Duodenal mucosa (tissue), 2 donors: ENCODE measurements around the gene PSAPL1.

Experiments used
- H3K27ac ChIP-seq: one replicate; pipeline ENCODE4 v1.7.0; 2013; ENCODE audit warnings: low read depth, low read length
- H3K27me3 ChIP-seq, 2 donors: one replicate each; pipeline ENCODE4 v1.7.0; 2013; ENCODE audit warnings: low read length in 2 of 2, control low read depth in 1 of 2; ENCODE audit not compliant: insufficient read depth in 2 of 2, control insufficient read depth in 1 of 2
- H3K36me3 ChIP-seq, 2 donors: one replicate each; pipeline ENCODE4 v1.7.0; 2013; ENCODE audit warnings: low read length in 2 of 2, control low read depth in 1 of 2; ENCODE audit not compliant: insufficient read depth in 2 of 2, control insufficient read depth in 1 of 2
- H3K4me1 ChIP-seq, 2 donors: one replicate each; pipeline ENCODE4 v1.7.0; 2013; ENCODE audit warnings: low read length in 2 of 2, control low read depth in 1 of 2; ENCODE audit not compliant: insufficient read depth in 2 of 2, control insufficient read depth in 1 of 2
- H3K4me3 ChIP-seq, 2 donors: one replicate each; pipeline ENCODE4 v1.7.0; 2013; ENCODE audit warnings: low read length in 2 of 2, low read depth in 1 of 2
- H3K9ac ChIP-seq, 2 donors: one replicate each; pipeline ENCODE4 v1.7.0; 2013; ENCODE audit warnings: low read length in 2 of 2, low read depth in 1 of 2
- H3K9me3 ChIP-seq, 2 donors: one replicate each; pipeline ENCODE4 v1.7.0; 2013; ENCODE audit warnings: low read length in 2 of 2, control low read depth in 1 of 2; ENCODE audit not compliant: control insufficient read depth in 1 of 2

PSAPL1 gene

GRCh38 chr4:7448036-7448435 lies 13.3 kb upstream of the PSAPL1 start:
- no peaks in the 10 kb centered on the region for H3K4me1 ChIP-seq
- no peak overlapping the region for H3K4me3 ChIP-seq
- H3K27ac ChIP-seq: no peak overlapping the region
- no peaks in the 10 kb centered on the region for H3K36me3 ChIP-seq
- no peaks in the 10 kb centered on the region for H3K9me3 ChIP-seq
- H3K27me3 ChIP-seq: peaks cover 0 to 5% of the 10 kb centered on the region in 2 donors
- H3K9ac ChIP-seq: no peak overlapping the region

- Histone ChIP-seq H3K4me1 (no peaks in the 10 kb centered on the region), H3K27ac (no peak overlapping the region), H3K9me3 (no peaks in the 10 kb centered on the region), H3K9ac (no peak overlapping the region), H3K27me3 (peaks cover 0 to 5% of the 10 kb centered on the region in 2 donors), H3K36me3 (no peaks in the 10 kb centered on the region), H3K4me3 (no peak overlapping the region)
Observed at GRCh38 chr4:7447236-7447635, 12.5 kb upstream of the PSAPL1 start.

DNA sequence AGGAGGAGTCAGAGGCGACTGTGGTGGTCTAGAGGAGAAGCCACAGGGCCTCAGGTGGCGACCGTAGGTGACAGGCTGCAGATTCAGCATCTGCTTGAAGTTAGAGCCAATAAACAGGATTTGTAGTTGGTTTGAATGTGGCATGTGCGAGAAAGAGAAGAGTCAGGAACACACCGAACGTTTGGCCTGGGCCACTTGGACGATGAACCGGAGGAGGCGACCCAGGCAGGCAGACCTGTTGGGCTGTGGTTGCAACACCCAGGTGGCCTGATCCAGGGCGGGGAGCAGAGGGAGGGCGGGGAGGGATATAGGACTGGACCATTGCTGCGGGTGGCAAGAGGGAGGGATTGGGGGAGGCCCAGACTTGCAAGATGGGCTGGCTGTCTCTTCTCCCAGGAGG lies 10.0 kb upstream of the PSAPL1 start:
- H3K4me1 ChIP-seq: no peaks in the 10 kb centered on the region
- no peak overlapping the region for H3K9ac ChIP-seq
- H3K4me3 ChIP-seq: no peak overlapping the region
- H3K27me3 ChIP-seq: peaks cover 0 to 5% of the 10 kb centered on the region in 2 donors
- no peak overlapping the region for H3K27ac ChIP-seq
- H3K36me3 ChIP-seq: no peaks in the 10 kb centered on the region
- no peaks in the 10 kb centered on the region for H3K9me3 ChIP-seq

DNA sequence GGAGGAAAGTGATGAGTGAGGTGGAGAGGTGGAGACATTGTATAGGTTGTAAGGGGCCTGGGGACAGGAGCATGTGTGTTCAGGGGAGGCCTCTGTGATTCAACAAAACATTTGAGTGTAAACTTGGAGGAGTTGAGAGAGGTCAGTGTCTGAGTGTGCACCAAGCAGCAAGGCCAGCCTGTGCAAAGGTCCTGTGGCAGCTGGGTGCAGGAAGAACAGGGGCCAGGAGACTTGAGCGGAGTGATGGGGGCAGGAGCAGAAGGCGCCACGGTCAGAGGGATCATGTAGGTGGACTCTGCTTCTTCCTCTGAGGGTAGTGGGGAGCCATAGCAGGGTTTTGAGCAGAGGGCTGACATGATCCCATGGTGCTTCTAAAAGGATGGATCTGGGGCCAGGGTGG lies 9.6 kb upstream of the PSAPL1 start:
- no peak overlapping the region for H3K9ac ChIP-seq
- H3K27ac ChIP-seq: no peak overlapping the region
- no peaks in the 10 kb centered on the region for H3K36me3 ChIP-seq
- no peak overlapping the region for H3K4me3 ChIP-seq
- no peaks in the 10 kb centered on the region for H3K9me3 ChIP-seq
- no peaks in the 10 kb centered on the region for H3K4me1 ChIP-seq
- peaks cover 0 to 5% of the 10 kb centered on the region in 2 donors for H3K27me3 ChIP-seq

GRCh38 chr4:7442574-7443162 lies 7.9 kb upstream of the PSAPL1 start:
- Histone ChIP-seq H3K4me1 (no peaks in the 10 kb centered on the region), H3K9ac (no peak overlapping the region), H3K36me3 (no peaks in the 10 kb centered on the region), H3K27me3 (peaks cover 0 to 5% of the 10 kb centered on the region in 2 donors), H3K4me3 (no peak overlapping the region), H3K9me3 (no peaks in the 10 kb centered on the region), H3K27ac (no peak overlapping the region)

- H3K27ac ChIP-seq: no peak overlapping the region
- H3K9ac ChIP-seq: no peak overlapping the region
- no peaks in the 10 kb centered on the region for H3K9me3 ChIP-seq
- no peaks in the 10 kb centered on the region for H3K4me1 ChIP-seq
- no peaks in the 10 kb centered on the region for H3K36me3 ChIP-seq
- H3K27me3 ChIP-seq: peaks cover 0 to 5% of the 10 kb centered on the region in 2 donors
- H3K4me3 ChIP-seq: no peak overlapping the region
Observed at GRCh38 chr4:7441201-7441600, 6.5 kb upstream of the PSAPL1 start.

GRCh38 chr4:7439699-7440098 lies 5.0 kb upstream of the PSAPL1 start:
- H3K4me1 ChIP-seq: peaks cover 0 to 5% of the 10 kb centered on the region in 2 donors

GRCh38 chr4:7436256-7436655 lies 1.5 kb upstream of the PSAPL1 start:
- H3K27ac ChIP-seq: no peak overlapping the region

More at GRCh38 chr4:7439699-7440098, 5.0 kb upstream of the PSAPL1 start:
- no peaks in the 10 kb centered on the region for H3K27me3 ChIP-seq
- no peaks in the 10 kb centered on the region for H3K9me3 ChIP-seq
- no peak overlapping the region for H3K9ac ChIP-seq
- H3K4me3 ChIP-seq: no peak overlapping the region
- H3K27ac ChIP-seq: no peak overlapping the region
- no peaks in the 10 kb centered on the region for H3K36me3 ChIP-seq

GRCh38 chr4:7435471-7436061 lies 836 bp upstream of the PSAPL1 start:
- H3K27ac ChIP-seq: no peak overlapping the region

More at GRCh38 chr4:7436256-7436655, 1.5 kb upstream of the PSAPL1 start:
- no peaks in the 10 kb centered on the region for H3K9me3 ChIP-seq
- no peaks in the 10 kb centered on the region for H3K36me3 ChIP-seq
- H3K4me1 ChIP-seq: peaks cover 0 to 5% of the 10 kb centered on the region in 2 donors
- H3K27me3 ChIP-seq: no peaks in the 10 kb centered on the region
- no peak overlapping the region for H3K4me3 ChIP-seq
- no peak overlapping the region for H3K9ac ChIP-seq

GRCh38 chr4:7434141-7434765 lies 477 bp downstream of the PSAPL1 start:
- no peaks in the 10 kb centered on the region for H3K9me3 ChIP-seq
- H3K9ac ChIP-seq: no peak overlapping the region
- H3K27ac ChIP-seq: no peak overlapping the region
- H3K4me1 ChIP-seq: peaks cover 0 to 5% of the 10 kb centered on the region in 2 donors
- no peaks in the 10 kb centered on the region for H3K27me3 ChIP-seq
- no peak overlapping the region for H3K4me3 ChIP-seq
- H3K36me3 ChIP-seq: no peaks in the 10 kb centered on the region

More at GRCh38 chr4:7435471-7436061, 836 bp upstream of the PSAPL1 start:
- Histone ChIP-seq H3K9ac (no peak overlapping the region), H3K27me3 (no peaks in the 10 kb centered on the region), H3K4me3 (no peak overlapping the region), H3K9me3 (no peaks in the 10 kb centered on the region), H3K36me3 (no peaks in the 10 kb centered on the region), H3K4me1 (peaks cover 0 to 5% of the 10 kb centered on the region in 2 donors)
